Pancreas (tissue), 10 donors: ENCODE measurements around the gene DAPK2. TPM values are rescaled to one million over a fixed set of nuclear protein-coding genes. Genes with fewer than 3 reads are reported as not detected.

Experiments
- ATAC-seq, 4 donors: fragments of 200-7000 bp; cut with Tn5 transposase; one replicate each; pipeline versions ENCODE4 v1.8.0 to v1.9.1; 2020; ENCODE audit warnings: mild to moderate bottlenecking in 4 of 4, moderate library complexity in 4 of 4
- DNase-seq, 6 donors: peaks; one replicate each; pipeline ENCODE4 v3.0.0-alpha.2; 2020
- FAIRE-seq: peaks from 2 replicates; lab custom pipeline; 2012; peaks lifted over from hg19 to GRCh38; lab: Jason Lieb, UNC
- H3K27ac ChIP-seq, 4 donors: fragments of 200-600 bp; sonication (generic); 1 replicate in 3 of 4; 2 replicates in 1 of 4; pipeline versions ENCODE4 v1.5.0 to v1.8.0; 2020
- H3K27me3 ChIP-seq, 4 donors: fragments of 200-600 bp; one replicate each; pipeline ENCODE4 v1.8.0; 2021
- H3K36me3 ChIP-seq, 3 donors: fragments of 200-600 bp; sonication (generic) in 1 of 3; one replicate each; pipeline versions ENCODE4 v1.5.0 to v1.8.0; 2020 to 2021
- H3K4me1 ChIP-seq, 3 donors: fragments of 200-600 bp; one replicate each; pipeline ENCODE4 v1.8.0; 2021
- H3K4me3 ChIP-seq, 4 donors: fragments of 200-600 bp; sonication (generic) in 2 of 4; one replicate each; pipeline versions ENCODE4 v1.5.0 to v1.8.0; 2020 to 2021
- H3K9me3 ChIP-seq, 4 donors: fragments of 200-600 bp; one replicate each; pipeline ENCODE4 v1.8.0; 2021
- WGBS, 2 donors: extraction: QIAGEN DNeasy Blood & Tissue Kit; methylation state at CpG; one replicate each; pipeline ENCODE4 v1.1.7; 2013; 5-methylcytosine and 5-hydroxymethylcytosine counted together
- intact Hi-C, 3 donors: fragments of 100-400 bp; cut with DNase I; formaldehyde crosslinking; loops; one replicate each; pipeline versions ENCODE4 v1.11.1 to v1.14.2; 2022
- polyA plus RNA-seq, 2 donors: library from polyadenylated mRNA; stranded (reverse); fragments of 200-250 nt; gene quantifications; one replicate each; pipeline ENCODE4 v1.2.3, GENCODE V29; 2013
- total RNA-seq, 6 donors: library from RNA; stranded (reverse); fragmentation: NEBNext Ultra II Directional in 4 of 6; extraction: Animal tissue kit (Norgen Biotek cat#: 25700) in 4 of 6; gene quantifications; one replicate each; pipeline versions ENCODE4 v1.2.1 to v1.2.4, GENCODE V29; 2021 to 2023
- TF ChIP-seq, protein P1 (sequence below), 4 donors: fragments of 200-600 bp; sonication (generic) in 3 of 4; IDR thresholded peaks; one replicate each; pipeline versions ENCODE4 v1.5.0 to v1.8.0; 2021; ENCODE audit warnings: antibody characterized with exemption in 4 of 4
- donor health status: healthy with polysubstance abuse.
- donor health status: DM: no; HTN: no; CAD: no; lungs with moderate emphysema.
- donor health status: DM: no; HTN: no; CAD: no.
- donor health status: control.
- donor health status: control.
- donor health status: Bipolar disorder and iron deficiency.
- donor health status: DM: yes; HTN: yes; CAD: no.
- donor health status: DM: no; HTN: no; CAD: no.
- donor health status: DM: no; HTN: no; CAD: no.
- donor health status: DM: yes; HTN: yes; CAD: no.

The DAPK2 gene
- total and polyA plus RNA-seq, 8 donors, result 2.1 to 8.0 (median 5.4) TPM

DNA sequence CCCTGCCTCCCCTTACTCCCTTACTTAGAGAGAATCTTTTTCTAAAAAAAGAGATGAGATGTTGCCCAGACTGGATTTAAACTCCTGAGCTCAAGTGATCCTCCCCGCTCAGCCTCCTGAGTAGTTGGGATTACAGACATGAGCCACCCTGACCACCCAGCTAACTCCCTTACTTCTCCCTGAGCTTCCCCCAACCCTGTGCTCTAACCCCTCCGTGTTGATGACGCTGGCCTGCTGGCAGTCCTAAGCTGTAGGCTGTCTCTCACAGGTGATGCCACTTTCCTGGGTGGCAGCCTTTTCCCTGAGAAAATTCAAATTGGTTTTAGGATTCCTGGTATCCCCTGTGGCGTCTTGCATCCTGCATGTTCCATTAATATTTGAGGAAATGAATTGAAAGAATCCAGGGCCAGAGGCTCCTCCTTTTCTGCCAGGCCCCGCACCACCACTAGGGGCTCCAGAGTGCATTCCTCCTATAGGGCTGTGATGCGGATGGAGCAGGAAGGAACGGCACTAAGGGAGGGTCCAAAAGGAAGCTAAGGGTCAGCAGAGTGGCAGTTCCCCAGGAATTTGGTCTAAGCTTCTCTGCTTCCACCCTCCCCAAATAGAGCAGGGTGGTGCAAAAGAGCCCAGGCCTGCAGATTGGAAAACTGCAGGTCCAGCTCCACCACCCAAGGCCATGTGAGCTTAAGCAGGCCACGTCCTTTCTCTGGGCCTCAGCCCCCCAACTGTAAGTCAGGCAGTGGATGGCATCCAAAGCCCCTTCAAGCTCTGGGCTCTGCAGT lies 101.1 kb downstream of the DAPK2 start:
- intact Hi-C loops, result loop anchor here in 2 of 3 donors (10.0 kb wide), 2 partner anchors 100 to 110 kb away; partner anchors contain the start of gene DAPK2 (in 1 of the 2)
- H3K36me3 ChIP-seq, result no peaks in the 10 kb centered on the region
- FAIRE-seq (no peak), DNase-seq (peak; percentile 61 to 85 (median 74)), ATAC-seq (peak; percentile 88 to 96 (median 94))
- H3K27ac ChIP-seq, result peak overlapping the region in 1 of 4 donors; percentile 44
- H3K27me3 ChIP-seq, result no peaks in the 10 kb centered on the region
- TF ChIP-seq, protein P1, sequence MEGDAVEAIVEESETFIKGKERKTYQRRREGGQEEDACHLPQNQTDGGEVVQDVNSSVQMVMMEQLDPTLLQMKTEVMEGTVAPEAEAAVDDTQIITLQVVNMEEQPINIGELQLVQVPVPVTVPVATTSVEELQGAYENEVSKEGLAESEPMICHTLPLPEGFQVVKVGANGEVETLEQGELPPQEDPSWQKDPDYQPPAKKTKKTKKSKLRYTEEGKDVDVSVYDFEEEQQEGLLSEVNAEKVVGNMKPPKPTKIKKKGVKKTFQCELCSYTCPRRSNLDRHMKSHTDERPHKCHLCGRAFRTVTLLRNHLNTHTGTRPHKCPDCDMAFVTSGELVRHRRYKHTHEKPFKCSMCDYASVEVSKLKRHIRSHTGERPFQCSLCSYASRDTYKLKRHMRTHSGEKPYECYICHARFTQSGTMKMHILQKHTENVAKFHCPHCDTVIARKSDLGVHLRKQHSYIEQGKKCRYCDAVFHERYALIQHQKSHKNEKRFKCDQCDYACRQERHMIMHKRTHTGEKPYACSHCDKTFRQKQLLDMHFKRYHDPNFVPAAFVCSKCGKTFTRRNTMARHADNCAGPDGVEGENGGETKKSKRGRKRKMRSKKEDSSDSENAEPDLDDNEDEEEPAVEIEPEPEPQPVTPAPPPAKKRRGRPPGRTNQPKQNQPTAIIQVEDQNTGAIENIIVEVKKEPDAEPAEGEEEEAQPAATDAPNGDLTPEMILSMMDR (IDR thresholded peaks at IDR 0.05), result peak; percentile 78 to 90 (median 88)
- H3K9me3 ChIP-seq, result no peaks in the 10 kb centered on the region
- H3K4me1 ChIP-seq, result no peaks in the 10 kb centered on the region
- no peak overlapping the region for H3K4me3 ChIP-seq
- WGBS, 2 donors, result 44 to 45% methylated on average over 8 of the region's 8 CpGs

- no peak overlapping the region for H3K4me3 ChIP-seq
- H3K4me1 ChIP-seq, result peaks cover 0 to 5% (median 0%) of the 10 kb centered on the region in 3 donors
- H3K27ac ChIP-seq, result no peak overlapping the region
- DNase-seq (no peak), FAIRE-seq (no peak), ATAC-seq (no peak)
- H3K9me3 ChIP-seq, result no peaks in the 10 kb centered on the region
- intact Hi-C loops, result loop anchor here in 2 of 3 donors (10.0 kb wide), 2 partner anchors 100 to 110 kb away; partner anchors contain the start of gene DAPK2 (in 1 of the 2)
- WGBS, 2 donors, result 69 to 72% methylated on average over 3 of the region's 3 CpGs
- no peaks in the 10 kb centered on the region for H3K36me3 ChIP-seq
- TF ChIP-seq, protein P1 (IDR thresholded peaks at IDR 0.05), result no peak
- no peaks in the 10 kb centered on the region for H3K27me3 ChIP-seq
These were observed 101.7 kb downstream of the DAPK2 start for GRCh38 chr15:63944681-63944955.

GRCh38 chr15:63943829-63944680 lies 102.2 kb downstream of the DAPK2 start:
- no peak overlapping the region for H3K27ac ChIP-seq
- ATAC-seq (no peak), FAIRE-seq (no peak), DNase-seq (no peak)
- no peaks in the 10 kb centered on the region for H3K36me3 ChIP-seq
- H3K4me3 ChIP-seq, result no peak overlapping the region
- WGBS, 2 donors, result 69 to 84% methylated on average over 9 of the region's 9 CpGs
- H3K27me3 ChIP-seq, result no peaks in the 10 kb centered on the region
- H3K9me3 ChIP-seq, result no peaks in the 10 kb centered on the region
- H3K4me1 ChIP-seq, result peaks cover 0 to 9% (median 0%) of the 10 kb centered on the region in 3 donors
- TF ChIP-seq, protein P1 (IDR thresholded peaks at IDR 0.05), result no peak
- intact Hi-C loops, result loop anchor here in 2 of 3 donors (10.0 kb wide), 2 partner anchors 101 to 111 kb away; partner anchors contain the start of gene DAPK2 (in 1 of the 2)

GRCh38 chr15:63942486-63943365 lies 103.6 kb downstream of the DAPK2 start:
- ATAC-seq, result no peak
- WGBS, 2 donors, result 92 to 93% methylated on average over 6 of the region's 6 CpGs
- Histone ChIP-seq H3K4me3 (no peak overlapping the region), H3K27me3 (no peaks in the 10 kb centered on the region), H3K27ac (no peak overlapping the region), H3K9me3 (no peaks in the 10 kb centered on the region), H3K36me3 (no peaks in the 10 kb centered on the region), H3K4me1 (peaks cover 0 to 11% (median 0%) of the 10 kb centered on the region in 3 donors)
- TF ChIP-seq, protein P1 (IDR thresholded peaks at IDR 0.05), result no peak
- intact Hi-C loops, result loop anchor here in 2 of 3 donors (10.0 kb wide), 2 partner anchors 102 to 112 kb away; partner anchors contain the start of gene DAPK2 (in 1 of the 2)
- FAIRE-seq, result no peak
- DNase-seq, result no peak
